Epidermal melanocyte (primary cell): ENCODE results near the gene MCM5.
"Not testable (repeated sequence)": the region's sequence is repeated elsewhere in the genome, so short reads cannot be mapped to it uniquely, and the experiment has no call there.

Source experiments
- DNase-seq: peaks from one replicate; pipeline ENCODE4 v3.0.0; 2011; ENCODE audit warnings: low spot score; ENCODE audit not compliant: insufficient read length

The MCM5 gene

DNA sequence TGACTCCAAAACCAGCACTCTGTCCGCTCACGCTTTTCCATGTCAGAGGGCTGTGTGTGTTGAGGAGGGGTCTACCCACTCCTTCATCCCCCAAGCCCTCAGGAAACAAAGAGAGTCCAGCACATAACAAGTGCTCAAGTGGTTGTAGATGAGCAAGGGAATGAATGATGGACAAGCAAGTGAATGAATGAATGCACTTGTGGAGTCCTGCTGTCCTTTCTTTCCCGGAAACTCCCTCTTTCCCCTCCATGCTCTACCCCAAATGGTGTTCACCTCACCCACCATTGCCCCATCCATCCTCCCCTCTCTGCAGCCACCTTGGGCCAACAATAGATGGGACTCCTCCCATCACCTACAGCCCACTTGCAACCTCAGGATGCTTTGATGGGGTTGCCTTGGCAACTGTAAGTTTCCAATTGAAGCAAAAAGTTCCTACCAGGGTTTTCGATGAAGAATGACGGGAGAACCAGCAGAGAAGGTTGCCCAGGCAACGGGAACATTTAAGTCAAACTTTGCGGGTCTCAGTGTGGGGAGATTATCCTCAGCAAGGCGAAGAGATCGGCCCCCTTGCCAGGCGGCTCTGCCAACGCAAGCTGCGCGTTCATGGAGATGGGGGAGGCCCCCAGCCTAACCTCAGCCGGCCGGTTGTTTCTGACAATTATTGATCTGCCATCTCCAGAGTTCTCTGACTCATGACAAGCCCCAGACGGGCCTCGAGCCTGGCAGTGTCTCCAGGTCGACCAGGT is 51.1 kb downstream of the MCM5 start:
- no peak for DNase-seq

DNA sequence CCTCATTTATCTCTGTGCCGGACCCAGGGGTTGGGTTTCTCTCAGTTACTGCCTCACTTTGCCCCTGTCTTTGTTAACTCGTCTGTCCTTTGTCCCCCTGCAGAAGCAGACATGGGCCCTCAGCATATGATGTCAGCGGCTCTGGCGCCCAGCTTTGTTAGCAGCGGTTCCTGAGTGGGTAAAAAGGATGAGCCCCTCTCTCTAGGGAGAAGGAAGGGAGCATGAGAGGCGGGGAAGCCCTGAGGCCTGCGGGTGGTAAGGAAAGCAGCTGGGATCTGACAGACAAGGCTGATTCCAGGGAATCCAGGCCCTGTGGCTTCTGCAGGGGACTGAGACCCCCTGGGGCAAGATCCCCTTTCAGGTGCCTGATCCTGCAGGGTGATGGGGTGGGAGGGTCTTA is 51.7 kb downstream of the MCM5 start:
- no peak for DNase-seq

DNA sequence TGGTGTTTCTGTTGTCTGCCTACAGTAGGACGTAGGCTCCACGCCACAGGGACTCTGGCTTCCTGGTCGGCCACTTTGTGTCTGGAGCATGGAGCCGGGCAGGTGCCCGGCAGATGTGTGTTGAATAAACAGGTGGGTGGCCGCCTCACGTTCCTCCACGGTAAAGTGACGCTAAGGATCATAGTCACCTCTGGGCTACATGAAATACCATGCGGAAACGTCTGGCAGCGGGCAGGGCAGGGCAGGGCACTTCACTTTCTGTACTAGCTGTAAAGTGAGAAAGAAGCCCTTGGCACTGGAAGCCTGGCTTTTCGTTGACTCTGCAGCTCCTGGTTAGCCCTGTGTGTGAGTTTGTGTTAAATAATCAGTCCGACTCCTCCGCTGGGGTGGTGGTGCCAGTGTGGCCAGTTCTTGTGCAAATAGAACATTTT is 52.4 kb downstream of the MCM5 start:
- DNase-seq, result no peak

DNA sequence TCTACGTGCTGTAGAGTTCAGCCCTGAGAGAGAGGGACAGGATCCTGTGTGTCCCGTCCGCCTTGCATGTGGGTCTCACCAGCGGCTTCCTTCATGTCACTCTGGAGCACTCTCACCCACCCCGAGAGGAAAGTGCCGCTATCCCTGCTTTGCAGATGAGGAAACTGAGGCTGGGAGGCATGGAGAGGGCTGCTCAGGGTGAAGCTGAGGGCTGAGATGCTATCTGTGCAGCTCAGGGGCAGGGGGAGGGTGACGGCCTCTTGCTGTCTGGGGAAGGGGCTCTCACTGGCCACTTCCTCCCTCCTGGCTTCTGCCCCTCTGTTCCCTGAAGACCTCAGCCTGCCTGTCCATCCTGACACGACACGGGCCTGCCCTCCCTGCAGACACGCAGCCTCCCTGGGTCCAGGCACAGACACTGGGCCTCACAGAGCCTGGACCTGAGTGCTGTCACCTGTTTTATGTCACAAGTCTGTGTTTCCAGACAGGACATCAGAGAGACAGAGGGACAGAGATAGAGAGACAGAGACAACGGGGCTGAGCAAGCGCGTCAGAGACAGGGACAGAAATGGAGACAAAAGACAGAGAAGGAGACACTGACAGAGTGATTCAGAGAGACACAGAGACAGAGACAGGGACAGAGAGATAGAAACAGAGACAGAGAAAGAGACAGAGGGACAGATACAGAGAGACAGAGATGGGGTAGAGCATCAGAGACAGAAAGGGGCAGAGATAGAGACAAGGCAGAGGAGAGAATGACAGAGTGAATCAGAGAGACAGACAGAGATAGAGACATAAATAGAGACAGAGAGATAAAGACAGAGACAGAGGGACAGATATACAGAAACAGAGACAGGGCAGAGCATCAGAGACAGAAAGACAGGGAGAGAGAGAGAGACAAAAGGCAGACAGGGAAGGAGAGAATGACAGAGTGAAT is 53.1 kb downstream of the MCM5 start:
- DNase-seq, result no peak

DNA sequence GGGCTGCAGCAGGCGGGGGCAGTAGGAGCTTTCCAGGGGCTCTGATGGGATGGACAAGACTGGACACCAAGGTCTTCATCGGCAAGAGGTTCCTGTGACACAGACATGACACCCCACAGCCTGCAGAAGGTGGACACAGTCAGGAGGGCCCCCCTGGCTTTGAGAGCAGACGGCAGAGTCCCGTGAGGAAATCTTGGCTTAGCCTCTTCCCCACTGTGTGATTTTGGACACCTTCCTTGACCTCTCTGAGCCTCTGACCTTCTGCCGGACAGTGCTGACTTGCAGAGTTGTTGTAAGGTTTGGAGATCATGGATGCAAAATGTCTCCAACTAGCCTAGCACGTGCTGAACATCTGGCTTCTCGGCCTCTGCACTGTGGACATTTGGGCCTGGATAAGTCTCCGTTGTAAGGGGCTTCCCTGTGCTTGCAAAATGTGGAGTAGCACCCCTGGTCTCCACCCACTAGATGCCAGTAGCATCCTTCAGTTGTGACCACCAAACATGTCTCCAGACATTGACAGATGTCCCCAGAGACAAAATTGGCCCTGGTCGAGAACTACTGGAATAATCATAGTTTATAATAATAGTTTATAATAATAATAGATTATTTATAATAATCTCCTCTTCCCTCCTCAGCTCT is 54.6 kb downstream of the MCM5 start:
- DNase-seq, result no peak

DNA sequence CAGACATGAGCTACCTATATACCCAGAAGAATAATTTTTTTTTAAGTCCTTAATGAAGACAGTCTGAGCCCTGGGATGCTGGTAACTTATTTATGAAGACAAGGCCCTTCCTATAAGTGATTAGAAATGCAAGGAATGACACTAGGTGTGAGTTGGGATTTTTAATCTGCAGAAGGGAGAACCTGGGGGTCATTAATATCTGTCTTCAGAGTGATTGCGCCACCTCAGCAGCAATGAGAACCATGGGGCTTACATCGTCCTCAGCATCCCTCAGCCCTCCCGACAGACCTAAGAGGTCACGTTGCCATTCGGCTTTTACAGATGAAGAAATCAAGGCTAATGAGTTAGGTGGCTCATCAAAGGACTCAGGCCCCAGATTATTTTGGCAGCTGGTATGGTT is 55.6 kb downstream of the MCM5 start:
- DNase-seq, result no peak

DNA sequence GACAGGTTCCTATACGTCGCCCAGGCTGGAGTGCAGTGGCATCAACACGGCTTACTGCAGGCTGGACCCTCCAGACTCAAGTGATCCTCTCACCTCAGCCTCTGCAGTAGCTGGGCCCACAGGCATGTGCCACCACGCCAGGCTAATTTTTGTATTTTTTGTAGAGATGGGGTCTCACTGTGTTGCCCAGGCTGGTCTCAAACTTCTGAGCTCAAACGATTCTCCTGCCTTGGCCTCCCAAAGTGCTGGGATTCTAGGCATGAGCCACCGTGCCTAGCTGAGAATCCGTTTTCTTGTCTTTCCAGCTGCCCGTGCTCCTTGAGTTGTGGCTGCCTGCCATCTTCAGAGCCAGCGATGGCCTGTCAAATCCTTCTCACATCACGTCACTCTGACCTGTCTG is 56.8 kb downstream of the MCM5 start:
- DNase-seq, result no peak

DNA sequence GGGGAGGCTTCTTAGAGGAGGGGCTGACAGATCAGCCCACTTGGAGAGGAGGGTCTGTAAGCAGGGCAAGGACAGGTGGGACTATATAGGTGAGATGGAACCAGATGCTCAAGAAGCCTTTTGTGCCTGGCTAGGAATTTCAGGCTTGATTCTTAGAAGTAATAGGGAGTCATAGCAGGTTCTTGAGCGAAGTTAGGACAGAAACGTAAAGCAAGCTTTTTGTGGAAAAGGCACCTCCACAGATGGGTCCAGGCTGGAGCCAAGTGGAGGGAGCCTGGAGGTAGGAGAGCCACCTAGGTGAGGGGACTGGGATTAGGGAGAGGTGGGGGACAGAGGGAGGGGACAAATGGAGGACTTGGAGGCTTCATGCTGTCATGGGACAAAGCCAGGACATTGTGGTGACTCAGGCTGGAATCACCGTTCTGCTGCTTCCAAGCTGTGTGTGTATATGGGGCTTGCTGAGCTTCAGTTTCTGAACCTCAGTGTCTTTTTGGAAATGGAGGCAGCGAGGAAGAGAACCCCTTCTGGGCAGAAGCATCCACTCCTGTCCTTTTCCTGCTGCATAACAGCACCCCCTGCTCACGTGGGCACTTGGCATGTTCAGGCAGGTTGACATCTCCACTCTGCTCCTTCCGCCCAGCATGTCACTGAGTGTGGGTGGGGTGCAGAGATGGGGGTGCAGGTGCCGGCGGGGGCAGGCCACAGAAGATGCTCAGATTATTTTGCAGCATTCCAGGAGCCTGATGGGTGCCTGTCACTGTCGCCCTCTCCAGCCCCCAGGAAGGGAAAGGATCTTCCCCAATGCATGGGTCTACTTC is 58.0 kb downstream of the MCM5 start:
- DNase-seq, result no peak

DNA sequence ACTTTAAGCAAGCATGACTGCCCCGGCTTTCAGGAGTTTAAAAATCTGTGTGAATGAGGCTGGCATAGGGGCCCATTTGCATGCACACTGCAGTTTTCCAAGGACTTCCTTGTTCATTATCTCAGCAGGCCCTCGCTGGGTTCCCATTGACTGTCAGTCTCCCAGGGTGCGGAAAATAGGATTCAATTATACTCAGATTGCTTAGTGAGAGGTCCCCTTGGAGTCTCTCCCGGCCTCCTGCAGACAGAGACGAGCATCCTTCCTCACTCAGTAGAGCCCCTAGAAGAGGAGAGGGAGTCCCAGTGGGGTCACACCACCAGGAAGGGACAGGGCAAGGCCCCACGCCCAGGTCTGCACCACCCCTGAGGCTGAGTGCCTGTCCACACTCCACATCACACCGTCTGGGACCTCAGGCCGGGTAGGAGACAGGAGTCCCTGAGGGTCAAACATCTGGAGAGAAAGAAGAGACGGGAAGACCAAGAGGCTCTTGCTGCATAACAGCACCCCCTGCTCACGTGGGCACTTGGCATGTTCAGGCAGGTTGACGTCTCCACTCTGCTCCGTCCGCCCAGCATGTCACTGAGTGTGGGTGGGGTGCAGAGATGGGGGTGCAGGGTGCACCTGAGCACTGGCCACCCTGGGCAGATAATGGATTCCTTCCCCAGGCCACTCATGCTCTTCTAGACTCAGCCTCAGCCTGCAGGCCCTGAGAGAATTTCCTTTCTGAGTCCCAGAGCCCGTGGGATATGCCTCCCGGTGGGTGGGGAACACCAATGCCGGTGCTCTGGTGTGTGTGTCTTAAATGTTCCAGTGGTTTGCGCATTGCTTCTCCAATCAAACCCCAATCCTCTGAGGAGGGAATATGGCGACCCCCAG is 58.8 kb downstream of the MCM5 start:
- no peak for DNase-seq

DNA sequence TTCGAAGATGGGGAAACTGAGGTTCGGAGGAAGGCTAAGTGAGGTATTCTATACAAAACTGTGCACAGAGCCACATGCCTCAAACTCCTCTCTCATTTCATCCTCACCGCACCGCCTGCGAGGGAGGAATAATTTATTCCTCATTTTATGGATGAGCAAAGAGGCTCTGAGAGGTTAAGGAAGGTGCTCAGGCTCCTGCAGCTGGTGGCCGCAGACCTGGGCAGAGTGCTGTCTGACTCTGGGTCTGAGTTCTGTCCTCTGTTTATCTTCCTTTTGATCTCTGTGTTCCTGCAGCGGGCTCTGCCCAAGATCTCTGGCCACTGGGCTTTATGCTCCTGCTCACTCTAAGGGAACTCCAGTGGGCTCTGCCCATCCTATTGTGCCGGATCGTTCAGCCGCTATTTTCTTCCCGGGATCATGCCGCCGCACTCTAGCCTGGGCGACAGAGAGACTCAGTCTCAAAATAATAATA is 59.5 kb downstream of the MCM5 start:
- no peak for DNase-seq

DNA sequence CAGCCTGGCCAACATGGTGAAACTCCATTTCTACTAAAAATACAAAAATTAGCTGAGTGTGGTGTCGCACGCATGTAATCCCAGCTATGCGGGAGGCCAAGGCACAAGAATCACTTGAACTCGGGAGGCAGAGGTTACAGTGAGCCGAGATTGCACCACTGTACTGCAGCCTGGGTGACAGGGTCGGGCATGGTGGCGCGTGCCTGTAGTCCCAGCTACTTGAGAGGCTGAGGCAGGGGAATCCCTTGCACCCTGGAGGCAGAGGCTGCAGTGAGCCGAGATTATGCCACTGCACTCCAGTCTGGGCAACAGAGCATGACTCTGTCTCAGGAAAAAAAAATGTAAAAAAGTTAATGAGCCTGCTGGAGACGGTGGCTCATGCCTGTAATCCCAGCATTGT is 60.0 kb downstream of the MCM5 start:
- not testable (repeated sequence) for DNase-seq

DNA sequence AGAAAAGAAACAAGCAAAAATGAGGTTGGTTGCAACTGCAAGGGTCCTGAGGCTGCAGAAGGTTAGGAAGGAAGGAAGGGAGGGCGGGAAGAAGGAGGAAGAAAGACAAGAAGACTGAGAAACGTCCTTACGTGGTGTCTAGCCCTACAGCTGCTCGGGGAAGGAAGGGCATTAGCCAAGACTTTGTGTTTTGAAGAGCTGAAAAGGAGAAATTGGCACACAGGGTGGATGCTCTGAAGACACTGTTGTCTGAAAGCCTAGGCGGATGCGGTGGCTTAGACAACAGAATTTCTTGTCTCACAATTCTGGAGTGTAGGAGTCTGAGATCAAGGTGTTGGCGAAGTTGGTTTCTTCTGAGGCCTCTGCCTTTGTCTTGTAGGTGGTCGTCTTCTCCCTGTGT is 60.7 kb downstream of the MCM5 start:
- DNase-seq, result no peak

DNA sequence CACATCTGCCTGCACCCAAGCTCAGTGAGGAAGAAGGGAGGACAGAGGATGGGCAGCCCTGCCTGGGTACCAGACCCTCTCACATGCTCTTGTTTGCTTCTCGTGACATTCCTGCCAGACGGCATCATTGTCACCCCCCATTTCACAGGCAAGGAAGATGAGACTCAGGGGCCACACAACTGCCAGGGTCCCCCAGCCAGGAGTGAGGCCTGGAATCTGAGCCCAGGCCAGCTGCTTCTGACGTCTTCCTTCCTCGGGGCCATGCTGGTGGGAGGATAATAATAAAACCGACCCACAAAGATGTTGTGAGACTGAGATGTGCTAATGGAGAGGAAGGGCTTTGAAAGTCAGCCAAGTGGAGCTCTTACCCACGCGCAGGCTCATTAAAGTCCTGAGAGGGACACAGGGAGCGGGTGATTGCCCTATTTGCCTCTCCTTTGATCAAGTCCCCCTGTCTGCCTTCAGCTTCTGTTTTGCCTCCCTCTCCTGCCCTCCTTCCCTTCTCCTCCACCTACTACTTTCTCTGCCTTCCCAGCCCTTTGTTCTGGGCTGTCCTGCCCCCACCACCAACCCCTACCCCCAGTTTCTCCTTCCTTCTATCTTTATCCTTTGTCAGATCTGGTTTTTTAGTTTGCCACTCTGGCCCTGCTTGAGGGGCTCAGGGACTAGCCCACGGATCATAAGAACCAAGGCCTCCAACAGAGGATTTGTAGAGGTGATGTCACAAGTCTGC is 62.7 kb downstream of the MCM5 start:
- DNase-seq, result no peak

DNA sequence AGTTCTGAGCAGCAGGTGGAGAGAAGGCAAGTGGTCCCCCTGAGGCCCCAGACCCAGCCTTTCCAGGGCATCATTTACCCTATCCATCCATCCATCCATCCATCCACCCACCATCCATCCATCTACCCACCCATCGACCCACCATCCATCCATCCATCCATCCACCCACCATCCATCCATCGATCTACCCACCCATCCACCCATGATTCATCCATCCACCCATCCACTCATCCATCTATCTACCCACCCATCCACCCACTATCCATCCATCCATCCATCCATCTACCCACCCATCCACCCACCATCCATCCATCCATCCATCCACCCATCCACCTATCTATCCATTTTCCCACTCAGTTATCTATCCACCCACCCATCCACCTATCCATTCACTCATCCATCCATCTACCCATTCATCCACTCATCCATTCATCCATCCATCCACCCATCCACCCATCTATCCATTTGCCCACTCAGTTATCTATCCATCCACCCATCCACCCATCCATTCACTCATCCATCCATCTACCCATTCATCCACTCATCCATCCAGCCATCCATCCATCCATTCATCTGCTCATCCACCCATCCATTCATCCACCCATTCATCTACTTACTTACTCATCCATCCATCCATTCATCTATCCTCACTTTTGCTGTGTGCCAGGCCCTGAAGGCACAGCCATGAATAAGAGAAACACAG is 63.4 kb downstream of the MCM5 start:
- DNase-seq, result no peak

DNA sequence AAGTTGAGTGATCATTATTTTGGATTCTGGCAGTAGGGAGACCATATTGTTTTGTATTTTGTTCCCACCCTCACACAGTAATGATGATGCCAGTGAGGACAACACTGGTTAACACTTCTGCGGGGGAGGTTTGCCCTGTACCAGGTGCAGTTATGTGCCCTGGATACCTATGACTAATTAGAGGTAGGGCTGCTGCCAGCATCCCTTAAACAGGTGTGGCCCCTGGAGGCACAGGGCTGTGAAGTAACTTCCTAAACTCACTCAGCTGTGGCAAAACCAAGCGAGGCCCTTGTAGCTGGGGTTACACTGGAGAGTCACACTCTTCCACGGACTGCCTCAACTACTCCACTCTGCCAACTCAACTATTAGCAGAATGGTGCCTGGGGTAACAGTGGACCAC is 64.5 kb downstream of the MCM5 start:
- DNase-seq, result no peak

DNA sequence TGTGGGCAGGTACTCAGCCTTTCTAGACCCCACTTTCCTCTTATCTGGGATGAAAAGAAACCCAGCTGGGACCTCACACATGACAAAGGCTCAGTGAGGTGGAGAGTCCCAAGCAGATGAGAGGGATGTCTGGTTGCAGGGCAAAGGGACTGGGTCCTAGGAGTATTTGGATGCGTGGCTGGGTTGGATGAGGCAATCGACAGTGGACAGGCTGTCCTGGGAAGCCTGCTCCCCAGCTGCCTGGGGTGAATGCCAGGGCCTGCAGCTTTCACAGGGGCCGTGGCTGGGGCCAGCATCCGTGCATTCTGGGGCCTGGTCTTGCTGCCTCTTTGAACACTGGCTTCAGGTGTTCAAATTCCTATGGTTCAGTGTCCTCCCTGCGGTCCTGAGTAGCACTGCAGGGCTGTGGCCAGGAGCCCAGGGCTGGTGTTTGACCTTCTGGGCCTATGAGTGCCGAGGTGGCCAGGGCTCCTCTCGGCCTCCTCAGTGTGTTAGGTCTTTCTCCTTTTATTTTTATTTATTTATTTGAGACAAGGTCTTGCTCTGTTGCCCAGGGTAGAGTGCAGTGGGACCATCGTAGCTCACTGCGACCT is 65.3 kb downstream of the MCM5 start:
- DNase-seq, result no peak

DNA sequence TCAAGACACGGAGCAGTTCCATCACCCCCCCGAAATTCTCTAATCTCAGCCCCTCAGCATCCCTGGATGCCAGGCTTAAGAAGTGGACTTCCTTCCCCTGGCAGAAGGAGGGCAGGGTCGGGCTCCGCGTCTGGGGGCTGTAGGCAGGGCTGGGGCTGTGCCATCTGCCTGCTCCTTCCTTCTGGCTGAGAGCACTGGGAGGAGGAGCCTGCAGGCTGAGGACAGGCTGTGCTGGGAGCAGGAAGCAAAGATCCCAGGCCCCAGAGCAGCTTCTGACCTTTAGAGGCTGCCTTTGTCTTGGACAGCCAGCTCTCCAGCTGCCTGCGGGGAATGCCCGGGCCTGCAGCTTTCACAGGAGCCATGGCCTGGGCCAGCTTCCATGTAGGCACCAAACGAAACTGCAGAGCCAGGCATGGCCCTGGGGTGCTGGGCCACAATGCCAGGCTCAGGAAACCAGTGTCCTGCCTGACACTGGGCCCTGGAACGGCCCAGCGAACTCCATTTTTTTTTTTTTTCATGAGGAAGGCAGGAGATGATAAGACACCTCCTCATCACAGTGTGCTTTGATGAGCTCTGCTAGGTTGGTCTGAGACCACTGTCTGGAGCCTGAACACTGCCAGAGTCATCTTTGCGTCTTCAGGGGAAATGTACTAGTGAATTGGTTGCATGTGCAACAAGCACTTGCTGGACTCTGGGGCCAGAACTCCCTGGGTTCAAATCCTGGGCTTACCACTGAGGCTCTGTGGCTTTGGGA is 67.9 kb downstream of the MCM5 start:
- DNase-seq, result peak; percentile 89

DNA sequence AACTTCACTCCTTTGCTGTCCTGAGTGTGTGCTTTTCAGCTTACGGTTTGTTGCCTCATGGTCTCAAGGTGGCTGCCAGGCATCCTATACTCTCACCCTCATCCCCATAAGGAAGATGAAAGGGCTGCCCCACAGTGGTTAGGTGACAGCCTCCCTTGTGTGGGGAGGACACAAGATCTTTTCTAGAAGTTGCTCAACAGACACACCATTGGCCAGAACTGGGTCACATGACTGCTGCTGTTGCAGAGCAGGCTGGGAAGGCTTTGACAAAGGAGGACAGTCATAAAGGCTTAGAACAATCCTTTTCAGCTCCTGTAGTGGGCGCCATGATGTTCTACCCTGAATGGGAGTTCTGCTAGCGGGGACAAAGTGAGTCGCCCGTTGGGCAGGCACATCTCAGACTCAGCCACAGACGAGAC is 71.0 kb downstream of the MCM5 start:
- no peak for DNase-seq
